HG02678 (cell line): ENCODE measurements around the gene MAP2K5.

Source experiments
- ATAC-seq: cut with Tn5 transposase; IDR thresholded peaks from one replicate; pipeline ENCODE4 v1.9.1; 2021; ENCODE audit warnings: mild to moderate bottlenecking, moderate library complexity; ENCODE audit not compliant: unreplicated experiment

The MAP2K5 gene

DNA sequence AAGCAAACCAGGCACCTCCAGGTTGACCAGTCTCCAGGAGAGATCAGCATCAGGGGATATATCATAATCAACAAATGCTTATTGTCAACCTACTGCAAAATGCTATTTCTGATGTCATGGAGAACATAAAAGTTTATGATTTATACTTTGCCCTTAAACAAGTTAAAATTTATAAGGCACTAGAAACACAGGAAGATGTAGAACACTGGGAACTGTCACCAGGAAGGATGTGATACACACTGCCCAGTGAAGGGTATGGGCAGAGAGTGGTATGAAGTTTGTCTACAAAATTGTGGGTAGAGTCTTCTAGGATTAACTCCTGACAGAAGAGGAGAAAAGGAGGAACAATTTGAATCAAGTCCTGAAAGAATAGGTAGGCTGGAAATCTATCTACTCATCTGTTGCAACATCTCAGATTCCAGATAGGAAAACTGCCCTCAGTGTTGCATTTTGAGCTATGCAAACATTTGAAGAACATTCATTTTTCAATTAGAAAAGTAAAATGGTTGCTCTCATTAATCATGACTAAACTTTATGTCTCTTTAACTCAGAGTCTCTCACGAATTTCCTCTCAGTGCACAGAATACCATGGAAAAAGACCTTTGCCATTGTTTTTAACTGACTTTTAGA, 176.9 kb downstream of the MAP2K5 start:
- ATAC-seq = no peak

DNA sequence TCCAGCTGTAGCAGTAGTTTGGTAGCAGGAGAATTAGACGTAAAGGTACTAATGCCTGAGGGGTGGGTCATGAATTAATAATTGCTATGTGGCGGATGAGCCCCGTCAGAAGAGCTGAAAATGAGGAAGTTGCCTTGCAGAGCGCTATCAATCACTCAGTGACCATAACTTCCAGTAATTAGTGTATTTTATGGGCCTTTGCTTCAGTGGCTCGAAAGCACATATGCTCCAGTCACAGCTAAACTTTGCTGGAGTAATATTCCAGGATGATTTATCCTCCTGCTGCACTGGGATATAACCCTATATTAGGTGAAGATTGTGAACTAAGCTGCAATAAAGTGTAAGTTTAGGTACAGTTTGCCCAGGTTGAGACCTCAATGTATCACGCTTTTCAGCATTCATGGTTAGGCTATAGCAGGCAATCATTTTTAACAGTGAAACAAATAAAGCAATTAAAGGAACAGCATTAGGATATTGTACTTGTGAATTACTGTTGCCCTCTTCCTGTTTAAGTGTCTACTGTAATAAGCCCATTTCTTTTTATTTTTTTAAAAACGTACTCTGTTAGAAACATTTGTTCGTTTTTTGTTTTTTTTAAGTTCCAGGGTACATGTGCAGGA, 178.2 kb downstream of the MAP2K5 start:
- no peak for ATAC-seq

DNA sequence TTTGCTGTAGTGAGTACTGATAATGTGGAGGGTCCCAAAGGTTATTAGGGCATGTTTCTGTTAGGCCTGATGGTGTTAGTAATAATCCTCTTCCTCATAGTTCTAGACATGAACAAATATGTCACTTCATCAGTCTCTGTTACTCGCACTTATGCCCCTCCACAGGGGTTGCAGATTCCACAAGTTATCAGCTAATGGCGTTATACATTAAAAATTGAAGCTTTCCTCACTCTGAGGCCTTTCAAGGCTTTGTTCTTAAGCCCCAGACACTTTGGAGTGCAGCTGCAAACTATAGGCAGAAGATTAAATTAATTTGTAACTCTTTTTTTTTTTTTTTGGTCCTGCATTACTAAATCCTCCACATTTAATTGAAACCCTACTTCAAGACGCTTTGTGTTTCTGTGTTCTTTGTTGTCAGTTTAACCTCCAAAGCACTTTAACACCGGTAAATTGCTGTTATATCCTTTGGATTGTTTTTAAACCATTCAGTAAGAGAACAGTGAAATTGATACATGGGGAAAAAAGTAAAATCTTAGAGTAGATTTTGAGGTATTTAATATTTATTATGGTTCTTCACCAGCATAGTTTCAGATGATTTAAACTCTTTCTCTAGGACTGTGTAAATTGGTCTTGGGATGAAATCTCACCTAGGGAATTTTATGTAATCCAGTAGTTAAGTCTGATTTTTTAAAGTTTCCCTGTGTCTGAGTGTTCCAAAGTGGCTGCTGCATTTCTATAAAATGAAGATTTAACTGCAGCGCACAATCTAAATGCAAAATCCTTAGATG, 179.7 kb downstream of the MAP2K5 start:
- ATAC-seq = no peak

DNA sequence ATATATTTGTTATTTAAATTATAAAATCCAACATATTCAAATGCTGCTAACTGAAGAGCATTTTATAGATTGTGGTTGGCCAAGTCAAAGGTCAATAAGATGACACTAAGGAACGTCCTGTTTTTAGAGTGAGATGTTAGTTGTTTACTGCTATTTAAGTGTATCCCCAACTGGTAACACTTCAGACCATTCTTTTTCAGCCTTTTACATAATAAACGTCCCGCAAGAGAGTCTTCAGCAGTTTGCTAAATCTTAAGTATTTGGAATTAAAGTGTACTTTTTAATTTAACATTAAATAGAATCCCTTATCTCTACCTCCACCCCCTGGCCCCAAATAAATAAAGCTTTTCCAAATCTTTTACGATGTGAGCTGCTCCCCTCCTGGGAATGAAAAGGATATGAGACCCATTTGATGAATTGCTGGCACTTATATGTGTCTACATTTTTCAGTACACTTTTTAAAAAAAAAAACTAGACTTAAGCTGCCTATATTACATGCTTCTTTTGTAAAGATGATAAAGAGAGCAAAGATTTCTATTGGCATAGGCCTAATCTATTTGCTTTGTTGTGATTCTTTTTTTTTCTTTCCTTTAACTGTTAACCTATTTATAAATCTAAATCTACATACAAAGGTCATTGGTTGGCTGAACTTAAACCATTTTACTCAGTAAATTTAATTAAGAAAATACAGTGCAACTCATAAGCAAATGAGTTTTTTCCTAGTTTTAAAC, 181.0 kb downstream of the MAP2K5 start:
- no peak for ATAC-seq

DNA sequence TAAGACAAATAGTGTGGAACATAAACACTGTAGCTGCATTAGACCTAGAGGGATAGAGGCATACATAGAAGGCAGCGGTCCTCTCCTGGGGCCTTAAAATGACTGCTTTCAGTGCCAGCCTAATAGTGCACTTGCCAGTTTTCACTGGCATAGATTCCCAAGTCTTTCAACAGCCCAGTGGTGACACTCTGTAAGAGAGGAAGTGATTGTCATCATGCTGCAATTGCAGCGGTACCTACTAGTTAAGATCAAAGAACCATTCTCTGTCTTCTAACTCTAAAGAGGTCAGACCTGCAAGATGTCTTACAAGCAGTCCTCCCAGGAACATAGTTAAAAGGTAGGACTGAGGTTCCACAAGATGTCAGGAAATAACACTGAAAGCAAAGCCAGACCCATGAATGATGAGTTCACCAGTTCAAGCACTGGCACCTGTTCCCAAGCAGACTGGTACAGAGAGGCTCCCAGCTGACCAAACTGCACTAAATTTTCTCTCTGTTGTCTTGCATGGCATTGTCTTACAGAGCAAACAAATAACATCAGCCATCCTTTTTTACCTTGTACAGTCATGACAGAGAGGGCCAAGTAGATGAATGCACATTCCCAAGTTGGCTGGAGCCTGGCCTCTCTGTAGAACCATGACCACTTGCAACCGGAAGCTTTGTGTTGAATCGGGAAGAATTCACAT, 182.3 kb downstream of the MAP2K5 start:
- no peak for ATAC-seq

DNA sequence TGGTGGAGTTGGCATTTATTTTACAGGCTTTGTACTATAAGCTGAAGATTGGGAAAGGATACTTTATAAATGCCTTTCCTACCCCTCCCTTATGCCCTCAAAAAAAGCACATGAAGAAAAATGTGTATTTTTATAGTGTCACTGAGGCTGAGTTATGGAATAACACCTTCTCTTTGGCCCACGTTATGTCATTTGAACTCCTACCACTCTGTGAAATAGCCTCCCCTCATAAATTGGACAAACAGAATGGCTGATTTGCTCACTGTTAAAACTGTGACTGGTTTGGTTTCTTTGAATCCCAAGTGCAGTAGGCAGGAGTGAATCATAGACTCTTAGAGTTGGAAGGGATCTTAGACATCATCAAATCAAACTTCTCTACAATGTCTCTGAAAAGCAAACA, 187.6 kb downstream of the MAP2K5 start:
- ATAC-seq = no peak

DNA sequence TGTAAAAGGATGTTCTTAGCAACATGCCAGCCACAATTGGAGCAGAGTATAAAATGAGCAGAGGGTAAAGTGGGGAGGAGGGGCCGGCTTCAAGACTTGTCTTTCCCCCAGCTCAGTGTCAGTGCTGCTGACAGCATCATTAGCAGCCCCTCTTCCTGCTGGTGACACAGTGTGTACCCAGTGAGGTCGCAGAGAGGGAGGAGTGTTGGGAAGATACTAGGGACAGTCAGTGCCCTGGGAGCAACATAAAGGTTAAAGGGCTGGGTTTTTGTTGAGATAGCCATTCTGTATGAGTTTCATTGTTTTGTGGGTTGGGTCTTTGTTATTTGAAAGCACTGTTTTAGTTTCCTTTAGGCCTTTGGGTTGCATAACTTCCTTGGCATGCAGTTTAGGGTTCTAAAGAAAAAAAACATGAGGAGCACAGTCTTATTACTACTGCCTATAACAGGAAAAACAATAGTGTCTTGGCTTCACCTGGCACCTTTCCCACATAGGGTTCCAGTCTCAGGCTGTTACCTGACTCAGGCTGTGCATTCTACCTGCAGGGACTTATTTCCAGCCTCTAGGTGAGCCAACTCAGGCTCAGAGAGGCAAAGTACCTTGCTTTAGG, 188.7 kb downstream of the MAP2K5 start:
- ATAC-seq = no peak

DNA sequence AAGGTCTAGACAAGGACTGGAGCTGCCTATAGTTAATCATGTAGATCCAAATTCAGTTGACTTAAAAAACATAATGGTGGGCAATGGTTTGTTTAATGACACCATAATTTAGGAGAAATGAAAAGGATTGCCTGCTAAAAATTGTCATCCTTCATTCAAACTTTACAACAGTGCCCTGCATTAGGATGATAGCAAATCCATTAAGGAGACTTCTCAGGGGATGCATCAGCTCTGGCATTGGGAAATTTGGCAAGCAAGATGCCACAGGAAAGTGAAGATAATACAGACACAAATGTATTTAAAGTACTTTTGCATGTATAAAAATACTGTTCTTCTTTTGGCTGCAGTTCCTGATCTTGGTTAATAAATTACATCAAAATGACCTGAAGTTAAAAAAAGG, 189.7 kb downstream of the MAP2K5 start:
- no peak for ATAC-seq

DNA sequence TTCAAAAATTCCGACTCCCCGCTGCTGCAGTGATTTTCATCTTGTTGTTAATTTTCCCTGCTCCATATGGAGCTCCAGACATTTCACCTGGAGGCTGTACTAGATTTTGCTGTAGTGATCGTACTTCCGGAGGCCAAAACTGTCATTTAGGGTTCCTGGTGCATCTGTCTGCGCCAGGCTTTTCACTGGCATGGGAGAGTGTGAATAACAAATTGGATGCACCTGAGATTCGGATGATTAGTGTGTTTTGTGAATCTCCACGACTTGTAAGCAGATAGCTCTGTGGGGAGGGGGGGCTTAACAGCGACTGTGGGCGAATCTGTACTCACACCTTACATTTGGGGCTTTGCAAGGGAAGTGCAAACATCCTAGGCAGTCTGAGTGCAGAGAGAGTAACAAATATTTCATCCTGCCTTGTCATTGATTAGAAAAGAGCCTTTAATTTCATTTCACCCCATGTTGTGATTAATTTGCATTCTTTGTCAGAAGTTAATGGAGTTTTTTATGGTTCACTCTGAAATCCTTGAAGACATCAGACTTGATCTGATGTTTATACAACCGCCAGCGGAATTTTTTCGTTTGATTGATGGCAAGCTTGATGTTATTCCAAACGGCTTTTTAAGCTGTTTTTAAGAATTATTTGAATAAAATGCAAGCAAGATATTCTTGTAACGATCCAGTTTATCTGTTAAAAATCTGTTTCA, 190.3 kb downstream of the MAP2K5 start:
- no peak for ATAC-seq

DNA sequence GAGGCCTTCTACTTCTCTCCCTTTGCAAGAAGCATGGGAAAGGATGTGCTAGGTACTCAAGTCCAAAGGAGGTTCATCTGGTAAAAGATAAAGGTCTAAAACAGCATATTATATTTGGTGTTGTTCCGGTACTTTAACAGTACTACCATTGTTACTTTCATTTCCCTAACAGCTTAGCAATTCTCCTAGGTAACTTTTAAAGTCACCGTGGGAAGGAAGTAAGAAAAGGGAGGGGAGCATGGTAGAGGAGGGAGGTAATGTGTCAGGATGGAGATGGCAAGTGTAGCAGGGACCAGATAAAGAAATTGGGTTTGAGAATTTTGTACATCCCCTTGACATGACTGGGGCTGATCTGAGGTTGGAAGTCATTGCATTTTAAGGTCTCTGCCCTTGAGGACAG, 193.4 kb downstream of the MAP2K5 start:
- no peak for ATAC-seq

DNA sequence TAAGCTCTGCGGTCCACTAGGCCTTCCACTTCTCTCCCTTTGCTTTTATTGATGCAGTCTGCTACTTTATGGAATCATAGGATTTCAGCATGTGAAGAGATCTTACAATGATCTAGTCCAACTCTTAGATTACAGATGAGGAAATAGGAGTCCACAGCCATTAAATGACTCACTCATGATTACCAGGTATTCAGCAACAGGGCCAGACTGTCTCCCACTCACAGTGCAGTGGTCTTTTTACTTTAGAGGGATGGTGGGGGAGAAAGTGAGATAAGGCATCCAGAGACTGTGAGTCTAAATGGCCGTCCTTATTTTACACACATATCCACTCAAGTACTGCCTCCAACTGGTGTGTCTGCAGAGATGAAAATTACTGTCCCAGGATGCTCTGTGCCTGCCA, 194.3 kb downstream of the MAP2K5 start:
- no peak for ATAC-seq

DNA sequence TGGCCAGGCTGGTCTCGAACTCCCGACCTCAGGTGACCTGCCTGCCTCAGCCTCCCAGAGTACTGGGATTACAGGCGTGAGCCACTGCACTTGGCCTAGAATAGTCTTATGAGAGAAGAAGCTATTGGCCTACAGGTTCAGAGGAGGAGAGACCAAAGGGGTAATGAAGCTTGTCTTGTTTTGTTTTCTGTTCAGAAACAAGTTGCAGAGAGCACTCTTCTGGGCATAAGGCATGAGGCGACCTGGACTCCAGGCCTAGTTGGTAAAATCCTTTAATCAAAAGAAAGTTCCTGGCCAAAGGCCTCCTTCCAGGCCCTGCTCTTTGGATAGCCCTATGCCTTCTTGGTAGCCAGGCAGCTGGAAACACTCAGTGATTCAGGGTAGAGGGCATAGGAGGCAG, 195.6 kb downstream of the MAP2K5 start:
- ATAC-seq = no peak

DNA sequence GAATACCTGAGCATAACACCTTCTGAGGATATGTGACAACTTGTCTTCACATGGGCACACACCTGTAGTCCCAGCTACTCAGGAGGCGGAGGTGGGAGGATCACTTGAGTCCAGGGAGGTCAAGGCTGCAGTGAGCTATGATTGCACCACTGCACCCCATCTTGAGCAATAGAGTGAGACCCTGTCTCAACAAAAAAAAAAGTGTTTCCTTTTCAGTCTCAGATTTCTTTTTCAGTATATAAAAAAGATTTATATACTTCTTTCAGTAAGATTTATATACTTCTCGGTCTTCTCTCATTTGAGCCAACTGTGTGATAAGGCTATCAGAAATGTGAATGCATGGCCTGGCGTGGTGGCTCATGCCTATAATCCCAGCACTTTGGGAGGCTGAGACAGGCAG, 197.9 kb downstream of the MAP2K5 start:
- no peak for ATAC-seq

DNA sequence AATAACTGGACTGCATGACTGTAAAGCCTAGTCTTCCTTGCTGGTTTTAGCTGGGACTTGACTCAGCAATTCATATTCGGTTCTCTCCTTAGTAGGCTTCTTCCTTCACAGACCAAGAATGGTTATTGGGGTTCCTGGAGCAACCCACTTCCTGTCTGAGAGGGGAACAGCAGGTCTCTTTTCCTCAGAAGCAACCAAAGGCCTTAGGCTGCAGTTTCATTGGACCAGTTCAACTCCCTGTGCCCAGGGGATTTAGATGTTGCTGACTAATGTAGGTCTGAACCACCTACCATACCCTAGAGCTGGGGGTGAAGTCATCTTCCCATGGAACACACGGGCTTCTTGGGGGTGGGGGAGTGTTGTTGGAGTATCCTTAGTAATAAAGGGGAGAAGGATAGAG, 198.8 kb downstream of the MAP2K5 start:
- ATAC-seq = no peak

DNA sequence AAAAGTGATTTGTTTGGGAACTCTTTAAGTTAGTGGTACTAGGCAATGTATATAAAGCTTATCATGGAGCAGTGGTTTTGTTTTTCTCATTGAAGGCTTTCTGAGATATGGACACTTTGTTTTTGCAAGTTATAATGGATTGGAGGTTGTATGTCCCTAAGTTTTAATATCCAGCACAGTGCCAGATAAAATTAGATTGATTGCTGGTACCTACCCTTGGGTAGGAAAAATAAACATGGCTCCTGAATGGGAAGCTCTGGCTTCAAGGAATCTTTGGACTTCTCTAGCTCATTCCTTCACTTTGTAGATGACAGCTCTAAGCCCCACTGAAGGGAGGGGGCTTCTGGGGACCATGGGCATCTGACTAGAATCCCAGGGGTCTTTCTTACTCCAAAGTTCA, 201.1 kb downstream of the MAP2K5 start:
- ATAC-seq = no peak

DNA sequence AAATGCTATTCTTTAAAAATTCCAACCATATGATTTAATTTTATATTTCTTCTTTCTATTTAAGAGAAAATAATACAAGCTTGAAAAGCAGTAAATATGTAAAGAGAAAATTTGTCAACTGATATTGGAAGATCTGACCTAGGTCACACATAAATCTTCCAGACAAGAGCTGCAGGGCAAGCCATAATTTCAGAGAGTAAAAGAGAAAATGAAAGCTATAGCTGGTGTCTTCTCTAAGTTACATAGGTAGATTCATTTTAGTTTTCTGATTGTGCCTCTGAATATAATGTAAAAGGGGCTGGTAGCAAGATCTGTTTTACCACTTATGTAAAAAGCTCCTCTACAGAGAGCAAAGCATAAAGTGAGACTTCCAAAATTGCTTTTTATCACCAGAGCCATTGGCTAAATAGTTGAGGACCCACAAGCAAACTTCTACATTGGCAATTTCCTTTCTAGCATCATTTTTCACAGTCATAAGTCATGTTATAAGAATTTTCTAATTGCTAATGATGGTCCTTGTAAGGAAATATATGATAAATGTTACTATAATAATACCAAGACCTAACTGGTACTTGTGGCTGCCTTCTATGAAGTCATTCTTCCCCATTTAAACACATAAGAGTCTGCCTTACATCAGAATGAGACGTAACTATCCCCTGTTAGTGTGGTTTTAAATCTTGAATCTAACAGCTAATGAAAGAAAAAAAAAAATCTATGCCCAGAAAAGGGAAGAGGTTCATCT, 202.0 kb downstream of the MAP2K5 start:
- no peak for ATAC-seq

DNA sequence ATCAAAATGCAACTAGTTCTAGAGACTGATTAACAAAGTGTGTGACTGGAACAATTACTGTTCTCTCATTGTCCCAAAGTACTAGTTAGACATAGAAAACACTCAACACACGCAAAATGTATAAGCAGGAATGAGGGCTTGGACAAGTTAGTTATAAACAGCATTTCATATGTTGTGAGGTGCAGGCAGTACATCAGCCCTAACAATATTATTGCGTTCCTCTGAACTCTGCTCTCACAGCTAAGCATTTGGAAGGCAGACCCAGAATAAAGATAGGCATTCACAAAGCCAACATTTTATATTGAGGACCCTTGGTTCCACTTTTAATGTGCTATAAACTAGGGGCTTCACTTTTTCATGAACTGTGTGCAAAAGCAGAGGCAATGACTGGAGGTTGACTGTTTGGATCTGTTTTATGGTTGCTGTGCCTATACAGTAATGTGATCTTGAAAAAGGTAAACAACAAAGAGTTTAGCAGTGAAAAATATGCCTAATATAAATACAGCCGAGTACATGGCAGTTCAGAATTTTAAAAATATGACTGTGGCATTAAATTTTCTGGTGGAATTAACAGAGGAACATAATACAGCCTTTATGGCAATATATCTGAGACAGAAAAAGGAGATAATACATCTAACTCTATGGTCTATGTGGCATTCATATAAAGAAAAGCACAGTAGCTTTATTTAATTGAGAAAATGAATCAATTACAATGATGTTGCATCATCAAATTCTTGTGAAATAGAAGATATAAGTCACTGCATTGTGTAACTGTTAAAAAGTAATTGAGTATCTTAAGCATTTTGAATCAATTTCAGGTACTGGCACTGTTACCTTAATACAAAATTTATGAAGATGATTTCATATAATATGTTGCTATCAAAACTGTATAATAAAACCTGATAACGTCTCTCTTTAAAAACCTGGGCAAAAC, 202.8 kb downstream of the MAP2K5 start:
- ATAC-seq = no peak

DNA sequence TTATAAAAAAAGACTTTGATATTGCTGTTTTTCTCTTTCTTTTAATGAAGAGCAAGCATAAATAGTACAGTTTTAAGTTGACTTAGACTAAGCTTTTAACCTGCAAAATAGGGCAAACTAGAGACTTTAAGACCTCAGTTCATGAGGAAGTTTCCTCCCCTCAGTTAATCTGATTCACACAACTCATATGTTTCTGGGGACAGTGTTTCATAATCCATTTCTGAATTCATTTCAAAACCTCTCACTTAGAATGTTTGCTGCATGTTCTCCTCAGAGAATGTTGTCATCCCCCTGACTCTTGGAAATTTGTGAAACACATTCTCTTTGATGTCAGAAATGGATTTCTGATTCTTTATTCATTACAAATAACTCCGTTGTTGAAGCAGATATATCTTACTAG, 203.5 kb downstream of the MAP2K5 start:
- ATAC-seq = no peak
